HepG2 (cell line): ENCODE results near the gene HS3ST3B1. TPM values are rescaled to one million over a fixed set of nuclear protein-coding genes. Genes with fewer than 3 reads are reported as not detected.
A peak's percentile ranks its signal among the peaks of the same experiment; 100 is the strongest.

Source experiments
- ADNP ChIP-seq: sonication (generic); formaldehyde crosslinking; IDR thresholded peaks from 2 replicates; pipeline ENCODE4 v1.4.0; 2020; ENCODE audit warnings: missing genetic modification reagents
- ATF6 ChIP-seq: sonication (generic); formaldehyde crosslinking; conservative IDR thresholded peaks from 2 replicates; pipeline ENCODE4 v1.4.0; 2020; ENCODE audit warnings: missing genetic modification reagents
- ATM ChIP-seq: fragments of 450-650 bp; IDR thresholded peaks from 2 replicates; pipeline ENCODE4 v1.7.1; 2017; ENCODE audit warnings: mild to moderate bottlenecking, borderline replicate concordance
- CEBPZ ChIP-seq: IDR thresholded peaks from 2 replicates; pipeline ENCODE4 v1.6.1; 2012; ENCODE audit warnings: low read length, improper control_type of control experiment
- CHD2 ChIP-seq: IDR thresholded peaks from 2 replicates; pipeline ENCODE4 v1.6.1; 2011; ENCODE audit warnings: low read depth, low read length, improper control_type of control experiment
- FIP1L1 ChIP-seq: fragments of 200-400 bp; formaldehyde crosslinking; IDR thresholded peaks from 2 replicates; pipeline ENCODE4 v1.6.1; 2018; ENCODE audit warnings: low read depth, mild to moderate bottlenecking, low read length, moderate library complexity, borderline replicate concordance; ENCODE audit not compliant: insufficient read depth
- GTF3A ChIP-seq: sonication (generic); formaldehyde crosslinking; conservative IDR thresholded peaks from 2 replicates; pipeline ENCODE4 v1.4.0; 2020; ENCODE audit warnings: mild to moderate bottlenecking, missing genetic modification reagents
- NAIF1 ChIP-seq: sonication (generic); formaldehyde crosslinking; IDR thresholded peaks from 2 replicates; pipeline ENCODE4 v1.5.0; 2020; ENCODE audit warnings: mild to moderate bottlenecking, missing genetic modification reagents, borderline replicate concordance
- TCF7L2 ChIP-seq: IDR thresholded peaks from 2 replicates; pipeline ENCODE4 v1.6.1; 2011; ENCODE audit warnings: mild to moderate bottlenecking, low read depth, low read length, moderate library complexity
- TRAFD1 ChIP-seq: sonication (generic); formaldehyde crosslinking; IDR thresholded peaks from 2 replicates; pipeline ENCODE4 v1.5.1; 2020; ENCODE audit warnings: missing genetic modification reagents, mild to moderate bottlenecking, borderline replicate concordance
- ZBTB1 ChIP-seq: sonication (generic); formaldehyde crosslinking; IDR thresholded peaks from 2 replicates; pipeline ENCODE4 v1.4.0; 2020; ENCODE audit warnings: missing genetic modification reagents, borderline replicate concordance
- ZNF282 ChIP-seq: fragments of 450-650 bp; IDR thresholded peaks from 2 replicates; pipeline ENCODE4 v1.6.1; 2018; ENCODE audit not compliant: partially characterized antibody
- ZNF3 ChIP-seq: IDR thresholded peaks from 2 replicates; pipeline ENCODE4 v1.7.0; 2017; ENCODE audit warnings: inconsistent platforms
- ZNF770 ChIP-seq: sonication (generic); formaldehyde crosslinking; IDR thresholded peaks from 2 replicates; pipeline ENCODE4 v1.5.0; 2020; ENCODE audit warnings: mild to moderate bottlenecking, missing genetic modification reagents
- ZSCAN12 ChIP-seq: sonication (generic); formaldehyde crosslinking; IDR thresholded peaks from 2 replicates; pipeline ENCODE4 v1.9.0; 2021; ENCODE audit warnings: mild to moderate bottlenecking, missing genetic modification reagents
- polyA plus RNA-seq, 8 experiments: library from polyadenylated mRNA; depleted of rRNA in 3 of 8; stranded (reverse) in 7 of 8; unstranded in 1 of 8; fragments of >200 nt; fragmentation: Illumina TruSeq in 4 of 8; extraction: Trizol in 4 of 8; gene quantifications; 2 replicates each; pipeline versions ENCODE4 v1.2.1 to v1.2.3, GENCODE V29; 2011 to 2016; ENCODE audit warnings: low read depth in 4 of 8, missing spikeins in 1 of 8, mixed read lengths in 1 of 8; ENCODE audit not compliant: insufficient read depth in 1 of 8
- total RNA-seq, 5 experiments: library from RNA; depleted of rRNA; stranded (reverse); fragments of >200 nt; fragmentation: Illumina TruSeq; extraction: Trizol; gene quantifications; 2 replicates each; pipeline ENCODE4 v1.2.3, GENCODE V29; 2016; ENCODE audit warnings: low read depth in 1 of 5

HS3ST3B1 gene
- total and polyA plus RNA-seq, 2 of the 13 experiments (the other 11 are each of a cell fraction or from before 2014, with no cell fraction given): 15.7 to 39.5 TPM

- TF ChIP-seq CEBPZ (no peak), ZNF770 (CRISPR knock-in tag) (peak; percentile 86), ZSCAN12 (CRISPR knock-in tag) (peak; percentile 76; the same call in 1 of the 2 replicates), GTF3A (CRISPR knock-in tag) (no peak), ATM (no peak), TCF7L2 (no peak), ZNF3 (CRISPR knock-in tag) (no peak), ZNF282 (no peak), FIP1L1 (no peak), ZBTB1 (CRISPR knock-in tag) (no peak), TRAFD1 (CRISPR knock-in tag) (no peak), ADNP (no peak), NAIF1 (CRISPR knock-in tag) (no peak), ATF6 (CRISPR knock-in tag) (no peak), CHD2 (peak; percentile 58; the same call in 1 of the 2 replicates)
Measured at GRCh38 chr17:14308965-14309879, 8.3 kb downstream of the HS3ST3B1 start (continued).
